ENCODE results near the gene DDIT4.

GRCh38 chr10:72323771-72324191 lies 50.1 kb downstream of the DDIT4 start:
- TF ChIP-seq YY1 (IDR thresholded peaks at IDR 0.05; ENCODE audit: insufficient read depth, insufficient read length), result no peak
- no peak for TF ChIP-seq ZNF274 (IDR thresholded peaks at IDR 0.05; ENCODE audit: low read depth, low read length)

Data from NT2/D1 (cell line).